Activated T-helper 1 cell treated with Interleukin-2 at 50 U/mL for 16 hours (primary cell): Measurements from ENCODE around the gene KLRC4.
"Not testable (repeated sequence)": the region's sequence is repeated elsewhere in the genome, so short reads cannot be mapped to it uniquely, and the experiment has no call there.

Experiments
- DNase-seq: peaks from one replicate; pipeline ENCODE4 v3.0.0-alpha.2; 2020; ENCODE audit warnings: low read depth

The KLRC4 gene

GRCh38 chr12:10409392-10409791 is at the start of gene KLRC4:
Gene KLRC4 (minus strand): TSS chr12:10409757. CDS start chr12:10409575, 182 bp downstream.
- no peak for DNase-seq

- DNase-seq: no peak
Measured at GRCh38 chr12:10457760-10458159, 48.2 kb upstream of the KLRC4 start.

GRCh38 chr12:10456856-10457255 is 47.3 kb upstream of the KLRC4 start:
- DNase-seq: no peak

- DNase-seq: no peak
Measured at GRCh38 chr12:10455766-10456165, 46.2 kb upstream of the KLRC4 start.

GRCh38 chr12:10454531-10454930 is 45.0 kb upstream of the KLRC4 start:
- DNase-seq: no peak

- no peak for DNase-seq
Measured at GRCh38 chr12:10453156-10453555, 43.6 kb upstream of the KLRC4 start, which contains the start of gene KLRC1. Gene KLRC1 (minus strand): TSS chr12:10453377. CDS start chr12:10451156, 2,221 bp downstream.

- no peak for DNase-seq
Measured at GRCh38 chr12:10448236-10448635, 38.7 kb upstream of the KLRC4 start.

- not testable (repeated sequence) for DNase-seq
Measured at GRCh38 chr12:10446052-10446451, 36.5 kb upstream of the KLRC4 start.

GRCh38 chr12:10441144-10441543 is 31.6 kb upstream of the KLRC4 start:
- not testable (repeated sequence) for DNase-seq

GRCh38 chr12:10439608-10440274 is 30.2 kb upstream of the KLRC4 start:
- DNase-seq: not testable (repeated sequence)

- DNase-seq: not testable (repeated sequence)
Measured at GRCh38 chr12:10437601-10438000, 28.0 kb upstream of the KLRC4 start.

GRCh38 chr12:10435816-10436215 is 26.3 kb upstream of the KLRC4 start, which contains the start of gene KLRC2:
Gene KLRC2 (minus strand): TSS chr12:10436010. CDS start chr12:10435986, 24 bp downstream.
- DNase-seq: not testable (repeated sequence)

GRCh38 chr12:10430623-10431022 is 21.1 kb upstream of the KLRC4 start:
- not testable (repeated sequence) for DNase-seq

GRCh38 chr12:10425938-10426337 is 16.4 kb upstream of the KLRC4 start:
- DNase-seq: not testable (repeated sequence)

- DNase-seq: not testable (repeated sequence)
Measured at GRCh38 chr12:10424260-10424899, 14.8 kb upstream of the KLRC4 start.

- DNase-seq: not testable (repeated sequence)
Measured at GRCh38 chr12:10422159-10422558, 12.6 kb upstream of the KLRC4 start.

- DNase-seq: not testable (repeated sequence)
Measured at GRCh38 chr12:10420334-10420733, 10.8 kb upstream of the KLRC4 start, which contains the start of gene KLRC3. Gene KLRC3 (minus strand): TSS chr12:10420595. CDS start chr12:10420550, 45 bp downstream.

- no peak for DNase-seq
Measured at GRCh38 chr12:10408842-10409241, 715 bp downstream of the KLRC4 start.

GRCh38 chr12:10406725-10407124 is 2.8 kb downstream of the KLRC4 start:
- no peak for DNase-seq

- no peak for DNase-seq
Measured at GRCh38 chr12:10405294-10405693, 4.3 kb downstream of the KLRC4 start.

- no peak for DNase-seq
Measured at GRCh38 chr12:10404798-10405197, 4.8 kb downstream of the KLRC4 start.

- no peak for DNase-seq
Measured at GRCh38 chr12:10400829-10401228, 8.7 kb downstream of the KLRC4 start.

GRCh38 chr12:10398168-10398567 is 11.4 kb downstream of the KLRC4 start:
- DNase-seq: no peak
